Measurements from ENCODE around the gene NT5DC4.

The NT5DC4 gene

GRCh38 chr2:112720785-112721184, at the start of gene NT5DC4:
Gene NT5DC4 (plus strand): TSS chr2:112721020. CDS start chr2:112721080, 60 bp downstream.
- no peak within 1 kb of the TSS for H3K4me3 ChIP-seq (ENCODE audit: low read depth, low read length)

- H3K4me3 ChIP-seq (ENCODE audit: low read depth, low read length), result no peak overlapping the region
Measured at GRCh38 chr2:112671801-112672200, 49.0 kb upstream of the NT5DC4 start.

DNA sequence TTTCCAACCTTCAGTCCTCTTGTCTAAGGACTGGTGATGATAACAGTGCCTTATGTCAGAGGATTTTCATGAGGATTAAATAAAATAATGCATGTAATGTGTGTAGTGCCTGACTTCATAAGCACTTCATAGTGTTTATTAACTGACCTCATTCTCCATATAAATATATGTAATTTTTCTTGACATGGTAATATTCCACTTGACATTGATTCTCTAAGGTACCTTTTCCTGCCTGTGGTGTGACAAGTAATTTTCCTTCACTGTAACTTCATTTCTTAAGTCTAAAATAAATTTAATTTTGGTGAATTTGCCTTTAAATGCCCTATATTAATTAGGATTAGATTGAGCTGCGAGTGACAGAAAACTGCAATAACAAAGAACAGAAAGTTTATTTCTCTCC, 47.8 kb upstream of the NT5DC4 start:
- H3K4me3 ChIP-seq (ENCODE audit: low read depth, low read length), result no peak overlapping the region

DNA sequence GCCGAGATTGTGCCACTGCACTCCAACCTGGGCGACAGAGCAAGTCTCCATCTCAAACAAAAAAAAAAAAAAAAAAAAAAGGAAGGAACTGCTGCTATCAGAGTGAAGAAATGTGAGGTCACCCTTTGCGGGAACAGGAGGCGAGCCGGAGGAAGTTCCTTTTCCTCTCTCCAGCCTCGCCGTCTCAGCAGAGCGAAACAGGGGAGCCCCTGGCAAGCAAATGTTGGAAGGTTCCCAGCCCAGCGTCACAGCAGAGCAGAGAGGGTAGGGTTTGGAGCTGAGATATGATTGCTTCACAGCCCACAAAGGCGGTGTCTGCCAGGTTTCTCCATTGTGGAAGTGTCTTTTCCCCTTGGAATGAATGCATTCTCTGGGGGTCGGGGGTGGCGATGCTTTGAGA, 46.6 kb upstream of the NT5DC4 start:
- H3K4me3 ChIP-seq (ENCODE audit: low read depth, low read length), result no peak overlapping the region

DNA sequence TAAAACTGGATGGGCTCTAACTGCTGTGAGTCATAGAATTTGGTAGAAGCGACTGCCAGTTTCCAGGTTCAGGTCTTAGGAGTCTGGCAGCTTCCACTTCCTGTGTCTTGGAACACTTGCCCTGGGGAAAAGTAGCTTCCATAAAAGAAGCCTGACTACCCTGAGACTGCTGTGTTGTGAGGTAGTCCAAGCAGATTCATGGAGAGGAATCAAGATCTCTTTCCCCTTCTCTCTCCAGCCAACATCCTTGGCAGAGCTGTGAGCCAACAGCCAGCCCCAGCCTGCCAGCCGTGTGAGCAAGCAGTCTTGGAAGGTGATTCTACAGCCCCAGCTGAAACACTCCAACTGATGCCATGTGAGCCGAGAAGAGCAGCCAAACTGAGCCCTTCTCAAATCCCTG, 41.3 kb upstream of the NT5DC4 start:
- H3K4me3 ChIP-seq (ENCODE audit: low read depth, low read length), result no peak overlapping the region

DNA sequence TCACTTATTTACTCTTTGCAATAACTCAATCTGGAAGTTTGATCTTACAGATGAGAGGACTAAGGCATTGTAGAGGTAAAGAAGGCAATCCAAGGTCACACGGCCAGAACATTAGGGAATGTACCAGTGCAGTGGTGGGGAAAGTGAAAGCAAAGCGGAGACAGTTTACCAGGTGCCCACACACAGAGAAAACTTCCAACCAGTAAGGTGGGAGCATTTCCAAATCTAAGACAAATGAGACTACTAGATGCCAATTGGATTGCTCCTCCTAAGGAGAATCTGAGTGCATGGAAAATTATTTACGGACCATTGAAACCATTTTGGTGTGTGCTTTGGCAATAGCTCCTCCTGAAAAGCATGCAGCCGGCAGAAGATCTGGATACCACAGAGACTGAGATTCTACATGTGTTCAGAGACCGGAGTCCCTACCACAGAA, 40.1 kb upstream of the NT5DC4 start:
- no peak overlapping the region for H3K4me3 ChIP-seq (ENCODE audit: low read depth, low read length)

DNA sequence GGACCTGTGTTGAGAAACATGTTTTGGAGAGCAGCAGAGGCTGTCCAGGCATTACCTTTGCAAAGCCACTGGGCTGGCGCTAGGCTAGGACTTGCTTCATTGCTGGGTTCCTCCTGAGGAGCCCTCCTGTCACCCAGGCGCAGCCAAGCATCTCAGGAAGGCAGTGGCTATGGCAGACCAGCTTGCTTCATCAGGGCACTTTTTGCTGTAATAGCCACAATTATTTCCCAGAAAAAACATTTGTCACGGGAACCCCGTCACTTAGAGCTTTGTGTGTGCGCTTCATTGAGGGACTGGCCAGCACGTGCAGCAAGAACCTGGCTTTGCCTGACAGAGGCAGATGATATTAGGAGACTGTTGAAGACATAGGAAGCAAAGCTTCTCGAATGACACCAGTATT, 38.7 kb upstream of the NT5DC4 start:
- no peak overlapping the region for H3K4me3 ChIP-seq (ENCODE audit: low read depth, low read length)

DNA sequence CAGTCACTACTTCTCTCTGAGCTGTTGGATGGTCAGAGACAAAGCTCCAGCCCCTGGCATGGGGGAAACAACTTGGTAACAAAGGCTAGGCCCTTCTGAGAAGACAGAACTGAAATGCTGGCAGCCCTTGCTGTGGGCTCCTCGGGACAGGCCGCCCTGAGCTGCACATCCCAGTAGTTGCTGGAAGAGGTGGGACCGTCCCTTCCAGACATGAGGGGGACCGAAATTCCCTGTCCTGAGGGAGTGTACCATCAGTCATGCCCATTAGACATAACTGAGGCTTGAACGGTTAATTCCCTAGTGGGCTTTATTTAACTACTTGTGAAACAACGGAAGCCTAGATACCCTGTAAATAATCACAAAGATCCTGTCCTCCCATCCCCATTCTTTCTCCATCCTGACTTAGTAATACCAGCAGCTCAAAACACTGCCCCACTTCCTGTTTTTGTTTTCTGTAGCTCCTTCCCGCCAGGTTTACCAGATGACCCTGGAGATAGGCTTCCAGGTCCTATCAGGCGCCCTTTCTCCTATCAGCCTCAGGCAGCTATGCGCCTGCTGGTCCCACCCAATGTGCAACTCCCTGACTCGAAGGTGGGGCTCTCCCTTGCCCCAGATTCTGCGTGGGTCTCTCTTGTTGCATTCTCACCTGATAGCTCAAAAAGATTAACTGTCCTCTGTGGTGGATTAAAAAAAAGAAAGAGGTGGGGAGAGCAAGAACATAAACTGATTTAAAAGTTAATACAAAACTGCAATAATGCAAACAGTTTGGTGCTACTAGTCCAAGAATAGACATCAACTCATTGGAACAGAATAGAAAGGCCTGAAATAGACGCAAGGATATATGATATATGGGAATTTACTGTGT, 37.0 kb upstream of the NT5DC4 start:
- H3K4me3 ChIP-seq (ENCODE audit: low read depth, low read length), result no peak overlapping the region

DNA sequence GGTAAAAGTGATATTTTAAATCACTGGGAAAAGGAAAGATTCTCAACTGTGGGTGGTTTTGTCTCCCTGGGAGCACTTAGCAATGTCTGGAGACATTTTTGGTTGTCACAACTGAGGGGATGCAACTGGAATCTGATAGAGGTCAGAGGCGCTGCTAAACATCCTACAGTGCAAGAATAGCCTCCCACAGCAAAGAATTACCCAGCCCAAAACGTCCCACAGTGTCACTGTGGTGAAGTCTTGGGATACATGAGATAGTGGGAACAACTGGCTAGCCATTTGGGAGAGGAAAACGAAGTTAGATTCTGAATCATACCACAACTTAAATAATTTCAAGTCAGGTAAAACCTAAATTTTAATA, 36.4 kb upstream of the NT5DC4 start:
- no peak overlapping the region for H3K4me3 ChIP-seq (ENCODE audit: low read depth, low read length)

GRCh38 chr2:112685271-112685884, 35.4 kb upstream of the NT5DC4 start:
- no peak overlapping the region for H3K4me3 ChIP-seq (ENCODE audit: low read depth, low read length)

DNA sequence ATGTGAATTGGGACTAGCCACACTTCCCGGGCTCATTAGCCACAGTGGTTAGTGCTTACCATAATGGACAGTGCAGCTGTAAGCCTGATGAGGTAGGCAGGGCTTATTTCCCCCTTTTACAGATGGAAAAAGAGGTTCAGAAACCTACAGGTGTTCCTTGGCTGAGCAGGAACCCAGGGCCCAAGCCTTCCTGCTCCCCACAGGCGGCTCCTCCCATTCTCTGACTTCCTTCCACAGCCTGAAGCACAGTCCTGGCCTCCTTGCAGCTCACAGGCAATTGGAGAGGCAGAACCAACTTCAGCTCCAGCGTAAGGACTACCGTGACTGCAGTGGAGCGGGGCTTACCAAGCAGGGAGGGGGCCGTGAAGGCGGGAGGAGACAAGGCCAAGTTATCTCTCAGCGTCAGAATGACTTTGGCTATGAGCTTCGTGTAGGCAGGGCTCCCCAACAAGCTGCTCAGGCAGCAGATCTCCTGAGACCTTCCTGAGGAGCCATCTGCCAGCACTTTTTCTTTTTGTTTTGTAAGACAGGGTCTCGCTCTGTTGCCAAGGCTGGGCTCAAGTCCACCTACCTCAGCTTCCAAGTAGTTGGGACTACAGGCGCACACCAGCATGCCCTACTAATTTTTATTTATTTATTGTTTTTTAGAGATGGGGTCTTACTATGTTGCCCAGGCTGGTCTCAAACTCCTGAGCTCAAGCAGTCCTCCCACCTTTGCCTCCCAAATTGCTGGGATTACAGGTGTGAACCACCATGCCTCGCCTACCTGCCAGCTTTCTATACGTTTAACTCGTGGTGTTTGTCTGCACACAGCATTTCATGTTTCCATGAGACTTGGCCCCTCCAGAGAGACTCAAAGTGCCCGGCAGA, 34.2 kb upstream of the NT5DC4 start:
- no peak overlapping the region for H3K4me3 ChIP-seq (ENCODE audit: low read depth, low read length)

- no peak overlapping the region for H3K4me3 ChIP-seq (ENCODE audit: low read depth, low read length)
Measured at GRCh38 chr2:112687522-112687921, 33.3 kb upstream of the NT5DC4 start.

DNA sequence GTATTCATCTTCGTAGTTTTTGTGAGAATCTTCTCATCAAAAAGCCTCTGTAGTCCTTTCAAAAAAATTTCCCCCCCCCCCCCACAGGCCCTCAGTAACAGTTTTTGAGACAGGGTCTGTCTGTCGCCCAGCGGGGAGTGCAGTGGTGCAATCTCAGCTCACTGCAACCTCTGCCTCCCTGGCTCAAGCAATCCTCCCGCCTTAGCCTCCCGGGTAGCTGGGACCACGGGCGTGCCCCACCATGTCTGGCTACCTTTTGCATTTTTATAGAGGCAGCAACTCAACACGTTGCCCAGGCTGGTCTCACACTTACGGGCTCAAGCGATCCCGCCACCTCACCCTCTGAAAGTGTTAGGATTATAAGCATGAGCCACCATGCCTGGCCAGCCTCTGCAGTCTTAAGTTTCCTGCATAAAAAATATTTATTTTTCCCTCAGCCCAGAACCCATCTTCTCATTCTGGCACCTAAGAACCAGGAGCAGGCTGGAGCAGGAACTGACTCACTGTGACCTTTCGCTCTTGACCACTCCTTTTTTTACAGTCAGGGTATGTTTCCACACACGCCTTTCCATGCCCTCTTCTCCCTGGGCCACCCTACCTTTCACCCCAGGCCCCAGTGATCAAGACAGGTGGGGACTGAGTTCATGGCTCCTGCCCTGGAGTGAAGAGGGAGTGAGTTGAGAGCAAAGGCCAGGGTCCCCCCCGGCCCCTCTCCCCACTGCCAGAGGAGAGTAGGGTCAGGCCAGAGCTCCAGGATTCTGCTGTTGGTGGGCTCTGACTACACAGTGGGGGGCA, 32.5 kb upstream of the NT5DC4 start:
- H3K4me3 ChIP-seq (ENCODE audit: low read depth, low read length), result no peak overlapping the region

DNA sequence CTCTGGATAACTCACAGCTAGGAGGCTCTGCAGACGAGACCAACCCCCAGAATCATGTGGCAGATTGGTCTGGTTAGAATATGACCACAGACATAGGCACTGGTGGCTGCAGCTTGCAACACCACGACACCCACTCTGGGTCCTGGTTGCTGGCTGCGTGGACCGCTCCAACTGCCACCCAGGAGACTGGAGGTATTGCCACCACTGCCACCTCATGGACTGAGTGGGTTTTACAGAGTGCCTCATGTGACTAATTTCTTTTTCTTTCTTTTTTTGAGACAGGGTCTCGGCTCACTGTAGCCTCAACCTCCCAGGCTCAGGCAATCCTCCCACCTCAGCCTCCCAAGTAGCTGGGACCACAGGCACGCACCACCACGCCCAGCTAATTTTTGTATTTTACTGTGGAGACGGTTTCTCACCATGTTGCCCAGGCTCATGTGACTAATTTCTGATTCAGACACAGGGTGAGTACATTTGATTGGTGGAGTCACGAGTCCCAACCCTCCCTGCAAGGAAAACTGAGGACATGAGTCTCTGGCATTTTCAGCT, 29.9 kb upstream of the NT5DC4 start:
- H3K4me3 ChIP-seq (ENCODE audit: low read depth, low read length), result no peak overlapping the region

- H3K4me3 ChIP-seq (ENCODE audit: low read depth, low read length), result no peak overlapping the region
Measured at GRCh38 chr2:112691881-112692281, 28.9 kb upstream of the NT5DC4 start.

DNA sequence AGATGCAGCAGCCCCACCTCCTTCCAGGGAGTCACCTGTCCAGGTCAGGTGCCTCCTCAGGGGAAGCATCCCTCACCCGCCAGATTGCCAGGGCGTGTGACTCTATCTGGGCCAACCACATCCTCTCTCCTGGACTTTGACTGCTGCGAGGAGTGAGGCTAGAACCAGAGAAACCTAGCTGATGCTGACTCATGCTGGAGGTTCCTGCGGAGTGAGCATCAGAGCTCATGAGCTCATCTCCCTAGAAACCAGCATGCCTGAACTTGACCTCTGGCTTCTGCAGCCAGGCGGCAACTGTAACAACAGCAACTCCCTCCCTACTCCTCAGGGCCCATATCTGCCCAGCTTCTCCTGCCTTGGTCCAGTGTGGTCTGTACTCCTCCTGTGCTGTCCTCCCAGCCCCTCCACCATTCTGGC, 28.3 kb upstream of the NT5DC4 start:
- H3K4me3 ChIP-seq (ENCODE audit: low read depth, low read length), result no peak overlapping the region

- H3K4me3 ChIP-seq (ENCODE audit: low read depth, low read length), result no peak overlapping the region
Measured at GRCh38 chr2:112692918-112693317, 27.9 kb upstream of the NT5DC4 start.

- H3K4me3 ChIP-seq (ENCODE audit: low read depth, low read length), result no peak overlapping the region
Measured at GRCh38 chr2:112693596-112693995, 27.2 kb upstream of the NT5DC4 start.

- no peak overlapping the region for H3K4me3 ChIP-seq (ENCODE audit: low read depth, low read length)
Measured at GRCh38 chr2:112694182-112694581, 26.6 kb upstream of the NT5DC4 start.

GRCh38 chr2:112698834-112699515, 21.8 kb upstream of the NT5DC4 start:
- no peak overlapping the region for H3K4me3 ChIP-seq (ENCODE audit: low read depth, low read length)

All from iPS-11a (cell line).